Activated naive CD4-positive, alpha-beta T cell (primary cell): Measurements from ENCODE around the gene ST6GALNAC2.
"Not testable (repeated sequence)": the region's sequence is repeated elsewhere in the genome, so short reads cannot be mapped to it uniquely, and the experiment has no call there.

ENCODE experiments used
- DNase-seq, 4 experiments: peaks; one replicate each; lab custom pipeline; 2025; lab: John Stamatoyannopoulos, UW

ST6GALNAC2 gene

GRCh38 chr17:76539631-76540271, 45.9 kb downstream of the ST6GALNAC2 start, which contains the start of gene PRCD:
Gene PRCD, plus strand, starts transcription at chr17:76540044. Its CDS starts 98 bp downstream, at chr17:76540142.
- DNase-seq = no peak

- DNase-seq = no peak
Observed at GRCh38 chr17:76538941-76539570, 46.6 kb downstream of the ST6GALNAC2 start.

GRCh38 chr17:76538281-76538931, 47.3 kb downstream of the ST6GALNAC2 start:
- DNase-seq = no peak

GRCh38 chr17:76537578-76538280, 47.9 kb downstream of the ST6GALNAC2 start, which contains the start of gene CYGB:
Gene CYGB, minus strand, starts transcription at chr17:76537709. Its CDS starts 167 bp downstream, at chr17:76537542.
- no peak for DNase-seq

GRCh38 chr17:76537288-76537577, 48.4 kb downstream of the ST6GALNAC2 start:
- no peak for DNase-seq

- no peak for DNase-seq
Observed at GRCh38 chr17:76536511-76537287, 49.0 kb downstream of the ST6GALNAC2 start.

- no peak for DNase-seq
Observed at GRCh38 chr17:76535788-76536510, 49.7 kb downstream of the ST6GALNAC2 start.

GRCh38 chr17:76534831-76535732, 50.6 kb downstream of the ST6GALNAC2 start:
- no peak for DNase-seq

- DNase-seq = not testable (repeated sequence)
Observed at GRCh38 chr17:76533640-76534359, 51.9 kb downstream of the ST6GALNAC2 start.

- DNase-seq = no peak
Observed at GRCh38 chr17:76532072-76532651, 53.5 kb downstream of the ST6GALNAC2 start.

GRCh38 chr17:76531486-76532038, 54.1 kb downstream of the ST6GALNAC2 start:
- no peak for DNase-seq

GRCh38 chr17:76530811-76531485, 54.7 kb downstream of the ST6GALNAC2 start:
- no peak for DNase-seq

GRCh38 chr17:76530095-76530723, 55.5 kb downstream of the ST6GALNAC2 start:
- DNase-seq = no peak

GRCh38 chr17:76529224-76530094, 56.2 kb downstream of the ST6GALNAC2 start:
- DNase-seq = no peak

- DNase-seq = no peak
Observed at GRCh38 chr17:76528528-76529223, 57.0 kb downstream of the ST6GALNAC2 start.

GRCh38 chr17:76528156-76528527, 57.5 kb downstream of the ST6GALNAC2 start:
- no peak for DNase-seq
